K562 (cell line): Measurements from ENCODE around the gene ITM2A. TPM values are rescaled to one million over a fixed set of nuclear protein-coding genes. Genes with fewer than 3 reads are reported as not detected.

Experiments used
- ATAC-seq: fragments of 200-7000 bp; cut with Tn5 transposase; 3 replicates; pipeline ENCODE4 v1.9.1; 2020; ENCODE audit warnings: moderate library complexity
- BruUV-seq: library from RNA; stranded (reverse); fragments of 400-500 nt; replicated peaks from 2 replicates; lab custom pipeline; 2021; lab: Mats Ljungman, UMichigan
- CTCF ChIA-PET: fragments of 300-600 bp; formaldehyde crosslinking; extraction: SDS; loops from one replicate; lab custom pipeline; 2021; ENCODE audit warnings: low intra/inter-chr PET ratio; lab: Yijun Ruan, JAX
- POLR2A ChIA-PET: fragments of 300-600, 350-650 bp; sonication (Branson Sonifier 250); formaldehyde crosslinking; extraction: SDS; loops from one replicate; lab custom pipeline; 2021; ENCODE audit warnings: antibody characterized with exemption, inconsistent platforms; lab: Yijun Ruan, JAX
- DNase-seq, 4 experiments: peaks; one replicate each; pipeline versions ENCODE4 v3.0.0 to v3.0.0-alpha.2; 2011 to 2018; ENCODE audit warnings: low spot score in 3 of 4, mixed read lengths in 3 of 4; ENCODE audit errors: extremely low read depth in 1 of 4
- FAIRE-seq: peaks from 2 replicates; lab custom pipeline; 2011; peaks lifted over from hg19 to GRCh38; lab: Jason Lieb, UNC
- H2AFZ ChIP-seq: 2 replicates; pipeline ENCODE4 v1.6.0; 2011; ENCODE audit warnings: low read depth, low read length, control low read depth, inconsistent platforms
- H3K27ac ChIP-seq: fragments of 200-600 bp; 3 replicates; pipeline ENCODE4 v1.8.0; 2011; ENCODE audit warnings: low read depth, mild to moderate bottlenecking, control low read depth, inconsistent platforms, low read length, moderate library complexity, mixed read lengths; ENCODE audit errors: extremely low read depth
- H3K27me3 ChIP-seq, 2 experiments: fragments of 300-600 bp in 1 of 2; 2 replicates in 1 of 2; 3 replicates in 1 of 2; pipeline versions ENCODE4 v1.6.0 to v1.8.0; 2011; ENCODE audit warnings: inconsistent platforms in 2 of 2, low read length in 2 of 2, mild to moderate bottlenecking in 1 of 2, mixed read lengths in 1 of 2, moderate library complexity in 1 of 2; ENCODE audit not compliant: control insufficient read depth in 2 of 2, insufficient read depth in 2 of 2
- H3K36me3 ChIP-seq: fragments of 300-600 bp; 3 replicates; pipeline ENCODE4 v1.8.0; 2011; ENCODE audit warnings: mild to moderate bottlenecking, low read length, inconsistent platforms; ENCODE audit not compliant: control insufficient read depth, insufficient read depth
- H3K4me1 ChIP-seq, 2 experiments: fragments of 200-600 bp in 1 of 2; replicated peaks in 1 of 2; 2 replicates in 1 of 2; 3 replicates in 1 of 2; pipeline versions ENCODE4 v1.5.1 to v1.8.0; 2011; ENCODE audit warnings: inconsistent platforms in 2 of 2, low read length in 2 of 2, mild to moderate bottlenecking in 1 of 2, mixed read lengths in 1 of 2, moderate library complexity in 1 of 2; ENCODE audit not compliant: control insufficient read depth in 2 of 2, insufficient read depth in 2 of 2
- H3K4me2 ChIP-seq: 2 replicates; pipeline ENCODE4 v1.6.1; 2011; ENCODE audit warnings: low read length, control low read depth, inconsistent platforms, mixed read lengths; ENCODE audit not compliant: insufficient read depth
- H3K4me3 ChIP-seq: fragments of 200-600 bp; sonication (generic), shearing (Covaris generic); 2 replicates; pipeline ENCODE4 v1.5.1; 2016; ENCODE audit warnings: control low read depth, inconsistent platforms
- H3K79me2 ChIP-seq: fragments of 200-600 bp; 3 replicates; pipeline ENCODE4 v1.8.0; 2011; ENCODE audit warnings: low read length, inconsistent platforms; ENCODE audit not compliant: control insufficient read depth, insufficient read depth
- H3K9ac ChIP-seq, 2 experiments: 2 replicates each; pipeline versions ENCODE4 v1.6.0 to v1.6.1; 2011; ENCODE audit warnings: low read depth in 2 of 2, low read length in 2 of 2, control low read depth in 1 of 2, inconsistent platforms in 1 of 2, mild to moderate bottlenecking in 1 of 2, mixed read lengths in 1 of 2; ENCODE audit not compliant: insufficient read depth in 1 of 2
- H3K9me1 ChIP-seq: one replicate; pipeline ENCODE4 v1.6.0; 2011; ENCODE audit warnings: inconsistent platforms, mild to moderate bottlenecking, low read length, moderate library complexity; ENCODE audit not compliant: control insufficient read depth, insufficient read depth
- H3K9me3 ChIP-seq: replicated peaks from 2 replicates; pipeline ENCODE4 v1.5.1; 2011; ENCODE audit warnings: low read depth, low read length, inconsistent platforms; ENCODE audit not compliant: control insufficient read depth, insufficient read depth
- H4K20me1 ChIP-seq: replicated peaks from 2 replicates; pipeline ENCODE4 v1.6.1; 2011; ENCODE audit warnings: low read length, inconsistent platforms, mixed read lengths; ENCODE audit not compliant: control insufficient read depth, insufficient read depth
- ARID1B ChIP-seq: fragments of 450-650 bp; IDR thresholded peaks from 2 replicates; pipeline ENCODE4 v1.6.1; 2016; ENCODE audit warnings: antibody characterized with exemption, mild to moderate bottlenecking, inconsistent platforms
- DACH1 ChIP-seq: fragments of 450-650 bp; IDR thresholded peaks from 2 replicates; pipeline ENCODE4 v1.6.1; 2018; ENCODE audit not compliant: partially characterized antibody
- ETV5 ChIP-seq: sonication (generic); formaldehyde crosslinking; IDR thresholded peaks from 2 replicates; pipeline ENCODE4 v1.4.0; 2020; ENCODE audit warnings: low read depth, mild to moderate bottlenecking, missing genetic modification reagents
- HOXB6 ChIP-seq: fragments of 250-450 bp; sonication (Bioruptor Pico); IDR thresholded peaks from 2 replicates; pipeline ENCODE4 v1.5.1; 2022; ENCODE audit warnings: mild to moderate bottlenecking, borderline replicate concordance
- MYNN ChIP-seq, 2 experiments: sonication (generic); formaldehyde crosslinking in 1 of 2; IDR thresholded peaks; 2 replicates each; pipeline versions ENCODE4 v1.5.0 to v1.6.1; 2016 to 2020; ENCODE audit warnings: antibody characterized with exemption in 1 of 2, missing genetic modification reagents in 1 of 2
- PTBP1 ChIP-seq: fragments of 200-400 bp; formaldehyde crosslinking; IDR thresholded peaks from 2 replicates; pipeline ENCODE4 v1.6.1; 2017; ENCODE audit warnings: low read depth, low read length
- SAFB2 ChIP-seq: fragments of 200-400 bp; formaldehyde crosslinking; IDR thresholded peaks from 2 replicates; pipeline ENCODE4 v1.6.1; 2018; ENCODE audit warnings: borderline replicate concordance, low read length, low read depth, moderate library complexity; ENCODE audit not compliant: severe bottlenecking
- SAP30 ChIP-seq: fragments of 200-600 bp; sonication (generic); IDR thresholded peaks from 2 replicates; pipeline ENCODE4 v1.6.1; 2012; ENCODE audit warnings: borderline replicate concordance, low read depth, mild to moderate bottlenecking, moderate library complexity, low read length, control low read depth, inconsistent platforms; ENCODE audit not compliant: insufficient read depth, poor library complexity, severe bottlenecking
- THRAP3 ChIP-seq: fragments of 450-650 bp; IDR thresholded peaks from 2 replicates; pipeline ENCODE4 v1.6.1; 2016; ENCODE audit warnings: mild to moderate bottlenecking, inconsistent platforms, borderline replicate concordance
- ZKSCAN8 ChIP-seq: fragments of 200-800 bp; sonication (Bioruptor generic); IDR thresholded peaks from 2 replicates; pipeline ENCODE4 v1.6.1; 2016; ENCODE audit warnings: missing genetic modification characterization, missing compliant biosample characterization
- ZNF408 ChIP-seq: fragments of 250-450 bp; sonication (Bioruptor Pico); IDR thresholded peaks from 2 replicates; pipeline ENCODE4 v1.4.0; 2020; ENCODE audit warnings: low read depth, mild to moderate bottlenecking, moderate library complexity
- ZNF512 ChIP-seq: IDR thresholded peaks from 2 replicates; pipeline ENCODE4 v1.6.1; 2016; ENCODE audit warnings: missing genetic modification characterization, missing compliant biosample characterization
- WGBS: fragments of 100-300 bp; shearing (Covaris generic); methylation state at CpG from one replicate; pipeline ENCODE4 v1.1.6; 2016; ENCODE audit warnings: low coverage, mixed read lengths; ENCODE audit not compliant: insufficient coverage; ENCODE audit errors: missing lambda C conversion rate; 5-methylcytosine and 5-hydroxymethylcytosine counted together
- in situ Hi-C: fragments of 300-500 bp; cut with MboI; formaldehyde crosslinking; loops from 4 replicates; pipeline ENCODE4 v1.15.0; 2018; ENCODE audit warnings: inconsistent platforms, mixed read lengths
- intact Hi-C: fragments of 100-400 bp; cut with micrococcal nuclease; formaldehyde crosslinking; loops from 2 replicates; pipeline ENCODE4 v1.14.2; 2022
- polyA plus RNA-seq, 8 experiments: library from polyadenylated mRNA; depleted of rRNA in 4 of 8; stranded (reverse) in 5 of 8; unstranded in 3 of 8; fragments of >200 nt; fragmentation: Nextera tagmentation in 2 of 8; fragmentation: Illumina TruSeq in 1 of 8; extraction: Ambion mirVana in 2 of 8; extraction: Trizol in 1 of 8; gene quantifications; 2 replicates each; pipeline versions ENCODE4 v1.2.1 to v1.2.3, GENCODE V29; 2011 to 2014; ENCODE audit warnings: inconsistent platforms in 1 of 8, missing spikeins in 1 of 8
- total RNA-seq, 7 experiments: library from RNA; depleted of rRNA in 6 of 7; stranded (reverse); fragments of >200 nt in 6 of 7; fragmentation: Illumina TruSeq in 2 of 7; extraction: Trizol in 2 of 7; gene quantifications; 2 replicates each; pipeline versions ENCODE4 v1.2.1 to v1.2.3, GENCODE V29; 2011 to 2021; ENCODE audit warnings: low replicate concordance in 1 of 7

ITM2A gene
- total and polyA plus RNA-seq, 9 of the 15 experiments (the other 6 are each of a cell fraction or from before 2014, with no cell fraction given), result 29.4 to 117 (median 57.4) TPM

DNA sequence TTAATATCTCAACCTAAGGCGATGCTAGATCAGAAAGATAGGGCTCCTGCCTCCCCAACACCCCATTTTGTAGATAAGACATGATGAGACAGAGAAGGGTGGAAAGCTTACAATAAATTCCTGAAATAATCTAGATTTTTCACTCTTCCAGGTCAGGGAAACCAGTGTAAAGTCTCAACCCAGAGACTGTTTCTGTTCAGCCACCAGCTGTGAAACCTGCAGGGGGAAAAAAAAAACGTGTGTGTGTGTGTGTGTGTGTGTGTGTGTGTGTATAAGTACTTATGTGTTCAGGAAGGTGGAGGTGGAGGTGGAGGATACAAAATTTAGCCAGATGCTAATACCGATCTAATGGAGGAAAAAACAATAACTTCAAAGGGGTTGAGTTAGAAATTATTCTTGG is 773 bp upstream of the ITM2A start (continued):
- TF ChIP-seq ZNF512 (tag), result no peak
- no peak for TF ChIP-seq MYNN (IDR thresholded peaks at IDR 0.05)
- TF ChIP-seq MYNN (CRISPR knock-in tag; IDR thresholded peaks at IDR 0.05), result no peak
- no peak for TF ChIP-seq THRAP3
- TF ChIP-seq SAP30, result no peak
- no peak for TF ChIP-seq ZKSCAN8 (CRISPR knock-in tag)

- Histone ChIP-seq H3K27ac (peak overlapping the region; percentile 78), H3K4me2 (peak overlapping the region; percentile 76), H2AFZ (peak overlapping the region; percentile 66), H3K9me3 (no peaks in the 10 kb centered on the region), H3K27me3 (no peaks in the 10 kb centered on the region), H4K20me1 (no peaks in the 10 kb centered on the region), H3K4me3 (peak overlapping the region; percentile 52), H3K9me1 (no peaks in the 10 kb centered on the region), H3K9ac (peak overlapping the region; percentile 61 to 90), H3K4me1 (no peaks in the 10 kb centered on the region; a peak in 2 of 5 replicates), H3K79me2 (peaks cover 35% of the 10 kb centered on the region), H3K36me3 (peaks cover 6% of the 10 kb centered on the region; the same call in 2 of the 3 replicates)
- ChIA-PET POLR2A (no interaction called here), CTCF (no interaction called here)
- WGBS, result 0% methylated on average over 3 of the region's 6 CpGs
- ATAC-seq (no peak), DNase-seq (no peak), FAIRE-seq (no peak)
- TF ChIP-seq ETV5 (CRISPR knock-in tag), result no peak
- TF ChIP-seq ZNF408 (CRISPR knock-in tag), result no peak
- no peak for TF ChIP-seq PTBP1
- TF ChIP-seq ARID1B, result no peak
- no peak for TF ChIP-seq SAFB2
- TF ChIP-seq HOXB6 (CRISPR knock-in tag), result no peak
- no peak for TF ChIP-seq DACH1
- in situ Hi-C loops (no loop called here), intact Hi-C loops (loop anchor here (5.0 kb wide), 1 partner anchor 46 kb away; no protein-coding TSS in a partner anchor)
- BruUV-seq, result no TSS peak
These were observed 620 bp downstream of the ITM2A start for GRCh38 chrX:79366556-79366872.
